ENCODE measurements around the gene OOSP1. TPM values are rescaled to one million over a fixed set of nuclear protein-coding genes. Genes with fewer than 3 reads are reported as not detected.
A peak's percentile ranks its signal among the peaks of the same experiment; 100 is the strongest.
"Not testable (repeated sequence)": the region's sequence is repeated elsewhere in the genome, so short reads cannot be mapped to it uniquely, and the experiment has no call there.

The OOSP1 gene
- total and polyA plus RNA-seq, 8 donors, result not detected

- no peaks in the 10 kb centered on the region for H3K9me3 ChIP-seq
- intact Hi-C loops (cut with DNase I; ENCODE audit: low total_unique reads), result no loop called here
- H3K27ac ChIP-seq, result no peak overlapping the region
- WGBS, 5 donors, result 83 to 84% (median 83%) methylated on average over 7 of the region's 7 CpGs
- no peak overlapping the region for H3K4me3 ChIP-seq
- no peaks in the 10 kb centered on the region for H3K36me3 ChIP-seq
- peaks cover 0 to 6% (median 0%) of the 10 kb centered on the region in 4 donors for H3K4me1 ChIP-seq
- no peak for DNase-seq
- no peak for TF ChIP-seq EP300 (IDR thresholded peaks at IDR 0.05)
- TF ChIP-seq, protein P1, sequence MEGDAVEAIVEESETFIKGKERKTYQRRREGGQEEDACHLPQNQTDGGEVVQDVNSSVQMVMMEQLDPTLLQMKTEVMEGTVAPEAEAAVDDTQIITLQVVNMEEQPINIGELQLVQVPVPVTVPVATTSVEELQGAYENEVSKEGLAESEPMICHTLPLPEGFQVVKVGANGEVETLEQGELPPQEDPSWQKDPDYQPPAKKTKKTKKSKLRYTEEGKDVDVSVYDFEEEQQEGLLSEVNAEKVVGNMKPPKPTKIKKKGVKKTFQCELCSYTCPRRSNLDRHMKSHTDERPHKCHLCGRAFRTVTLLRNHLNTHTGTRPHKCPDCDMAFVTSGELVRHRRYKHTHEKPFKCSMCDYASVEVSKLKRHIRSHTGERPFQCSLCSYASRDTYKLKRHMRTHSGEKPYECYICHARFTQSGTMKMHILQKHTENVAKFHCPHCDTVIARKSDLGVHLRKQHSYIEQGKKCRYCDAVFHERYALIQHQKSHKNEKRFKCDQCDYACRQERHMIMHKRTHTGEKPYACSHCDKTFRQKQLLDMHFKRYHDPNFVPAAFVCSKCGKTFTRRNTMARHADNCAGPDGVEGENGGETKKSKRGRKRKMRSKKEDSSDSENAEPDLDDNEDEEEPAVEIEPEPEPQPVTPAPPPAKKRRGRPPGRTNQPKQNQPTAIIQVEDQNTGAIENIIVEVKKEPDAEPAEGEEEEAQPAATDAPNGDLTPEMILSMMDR (IDR thresholded peaks at IDR 0.05), result no peak
- TF ChIP-seq POLR2A (IDR thresholded peaks at IDR 0.05), result no peak
- no peaks in the 10 kb centered on the region for H3K27me3 ChIP-seq
These were observed 39.6 kb upstream of the OOSP1 start for GRCh38 chr11:59898650-59899049.

GRCh38 chr11:59899532-59899931 lies 38.7 kb upstream of the OOSP1 start:
- no peak for DNase-seq
- Histone ChIP-seq H3K27me3 (no peaks in the 10 kb centered on the region), H3K36me3 (no peaks in the 10 kb centered on the region), H3K4me1 (peaks cover 0 to 6% (median 0%) of the 10 kb centered on the region in 4 donors), H3K4me3 (no peak overlapping the region), H3K27ac (no peak overlapping the region), H3K9me3 (no peaks in the 10 kb centered on the region)
- TF ChIP-seq POLR2A (IDR thresholded peaks at IDR 0.05) (no peak), EP300 (IDR thresholded peaks at IDR 0.05) (no peak)
- TF ChIP-seq, protein P1 (IDR thresholded peaks at IDR 0.05), result no peak
- WGBS, 5 donors, result 79 to 85% (median 80%) methylated on average over 11 of the region's 11 CpGs
- intact Hi-C loops (cut with DNase I; ENCODE audit: low total_unique reads), result no loop called here

- intact Hi-C loops (cut with DNase I; ENCODE audit: low total_unique reads), result no loop called here
- WGBS, 5 donors, result 76 to 84% (median 77%) methylated on average over 6 of the region's 6 CpGs
- H3K9me3 ChIP-seq, result no peaks in the 10 kb centered on the region
- peaks cover 0 to 6% (median 0%) of the 10 kb centered on the region in 4 donors for H3K4me1 ChIP-seq
- no peak overlapping the region for H3K27ac ChIP-seq
- no peaks in the 10 kb centered on the region for H3K36me3 ChIP-seq
- no peaks in the 10 kb centered on the region for H3K27me3 ChIP-seq
- H3K4me3 ChIP-seq, result no peak overlapping the region
- no peak for DNase-seq
- TF ChIP-seq POLR2A (IDR thresholded peaks at IDR 0.05), result no peak
- TF ChIP-seq EP300 (IDR thresholded peaks at IDR 0.05), result no peak
- TF ChIP-seq, protein P1 (IDR thresholded peaks at IDR 0.05), result no peak
- no peak for TF ChIP-seq POLR2AphosphoS5 (IDR thresholded peaks at IDR 0.05)
These were observed 37.7 kb upstream of the OOSP1 start for GRCh38 chr11:59900366-59901126.

GRCh38 chr11:59901306-59901705 lies 36.9 kb upstream of the OOSP1 start:
- TF ChIP-seq, protein P1 (IDR thresholded peaks at IDR 0.05), result no peak
- TF ChIP-seq POLR2AphosphoS5 (IDR thresholded peaks at IDR 0.05) (no peak), EP300 (IDR thresholded peaks at IDR 0.05) (no peak), POLR2A (IDR thresholded peaks at IDR 0.05) (no peak)
- intact Hi-C loops (cut with DNase I; ENCODE audit: low total_unique reads), result no loop called here
- DNase-seq, result peak in 1 of 2 donors; percentile 41
- Histone ChIP-seq H3K27ac (no peak overlapping the region), H3K27me3 (no peaks in the 10 kb centered on the region), H3K4me1 (peaks cover 0 to 6% (median 0%) of the 10 kb centered on the region in 4 donors), H3K36me3 (no peaks in the 10 kb centered on the region), H3K9me3 (no peaks in the 10 kb centered on the region), H3K4me3 (no peak overlapping the region)
- WGBS, 5 donors, result 15 to 55% (median 28%) methylated on average over 1 of the region's 1 CpG

GRCh38 chr11:59903569-59903968 lies 34.7 kb upstream of the OOSP1 start:
- H3K36me3 ChIP-seq; H3K27ac ChIP-seq; H3K4me1 ChIP-seq; DNase-seq; H3K27me3 ChIP-seq; H3K9me3 ChIP-seq; intact Hi-C loops (cut with DNase I; ENCODE audit: low total_unique reads); H3K4me3 ChIP-seq: not testable (repeated sequence)
- WGBS, 5 donors, result 85 to 100% (median 90%) methylated on average over 2 of the region's 2 CpGs
